22Rv1 (cell line): ENCODE measurements around the gene ENTPD3.

Experiments
- CTCF ChIP-seq: fragments of 450-650 bp; IDR thresholded peaks from 2 replicates; pipeline ENCODE4 v1.5.1; 2017; ENCODE audit warnings: mild to moderate bottlenecking
- ZFX ChIP-seq: fragments of 450-650 bp; IDR thresholded peaks from 2 replicates; pipeline ENCODE4 v1.6.1; 2017; ENCODE audit warnings: antibody characterized with exemption, borderline replicate concordance

GRCh38 chr3:40461161-40461560 lies 74.2 kb downstream of the ENTPD3 start:
- no peak for TF ChIP-seq CTCF
- TF ChIP-seq ZFX: no peak
